Breast epithelium (tissue), 3 donors: ENCODE data around the gene TCL1A.

Experiments
- POLR2AphosphoS5 ChIP-seq, 3 donors: sonication (generic); formaldehyde crosslinking; IDR thresholded peaks; one replicate each; pipeline ENCODE4 v1.6.1; 2017; ENCODE audit warnings: antibody characterized with exemption in 3 of 3
- TF ChIP-seq, protein P1 (sequence below), 3 donors: fragments of 450-650 bp; IDR thresholded peaks; one replicate each; pipeline ENCODE4 v1.5.1; 2016 to 2017; ENCODE audit warnings: antibody characterized with exemption in 3 of 3, mild to moderate bottlenecking in 3 of 3, moderate library complexity in 3 of 3

DNA sequence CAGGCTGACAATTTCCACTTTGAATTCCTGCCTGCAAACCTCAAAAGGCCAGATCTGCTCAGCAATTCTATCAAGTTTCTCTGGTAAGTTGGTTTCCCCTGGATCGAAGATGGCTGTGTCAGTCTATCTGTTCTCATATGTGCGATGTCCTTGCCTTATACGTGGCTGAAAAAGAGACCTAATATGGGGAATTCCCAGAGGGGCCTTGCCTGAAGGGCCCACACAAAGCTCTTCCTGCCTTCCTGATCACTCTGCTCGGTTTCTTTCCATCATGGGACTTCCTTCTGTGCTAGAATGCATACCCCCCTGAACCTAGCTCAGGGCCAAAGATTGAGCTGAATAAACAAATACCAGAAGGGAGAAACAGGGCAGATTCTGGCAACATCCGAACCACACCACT is 14.5 kb downstream of the TCL1A start:
- TF ChIP-seq, protein P1, sequence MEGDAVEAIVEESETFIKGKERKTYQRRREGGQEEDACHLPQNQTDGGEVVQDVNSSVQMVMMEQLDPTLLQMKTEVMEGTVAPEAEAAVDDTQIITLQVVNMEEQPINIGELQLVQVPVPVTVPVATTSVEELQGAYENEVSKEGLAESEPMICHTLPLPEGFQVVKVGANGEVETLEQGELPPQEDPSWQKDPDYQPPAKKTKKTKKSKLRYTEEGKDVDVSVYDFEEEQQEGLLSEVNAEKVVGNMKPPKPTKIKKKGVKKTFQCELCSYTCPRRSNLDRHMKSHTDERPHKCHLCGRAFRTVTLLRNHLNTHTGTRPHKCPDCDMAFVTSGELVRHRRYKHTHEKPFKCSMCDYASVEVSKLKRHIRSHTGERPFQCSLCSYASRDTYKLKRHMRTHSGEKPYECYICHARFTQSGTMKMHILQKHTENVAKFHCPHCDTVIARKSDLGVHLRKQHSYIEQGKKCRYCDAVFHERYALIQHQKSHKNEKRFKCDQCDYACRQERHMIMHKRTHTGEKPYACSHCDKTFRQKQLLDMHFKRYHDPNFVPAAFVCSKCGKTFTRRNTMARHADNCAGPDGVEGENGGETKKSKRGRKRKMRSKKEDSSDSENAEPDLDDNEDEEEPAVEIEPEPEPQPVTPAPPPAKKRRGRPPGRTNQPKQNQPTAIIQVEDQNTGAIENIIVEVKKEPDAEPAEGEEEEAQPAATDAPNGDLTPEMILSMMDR (IDR thresholded peaks at IDR 0.05) = no peak
- no peak for TF ChIP-seq POLR2AphosphoS5 (IDR thresholded peaks at IDR 0.05)
